ENCODE measurements around the gene IL21R.

Gene IL21R

DNA sequence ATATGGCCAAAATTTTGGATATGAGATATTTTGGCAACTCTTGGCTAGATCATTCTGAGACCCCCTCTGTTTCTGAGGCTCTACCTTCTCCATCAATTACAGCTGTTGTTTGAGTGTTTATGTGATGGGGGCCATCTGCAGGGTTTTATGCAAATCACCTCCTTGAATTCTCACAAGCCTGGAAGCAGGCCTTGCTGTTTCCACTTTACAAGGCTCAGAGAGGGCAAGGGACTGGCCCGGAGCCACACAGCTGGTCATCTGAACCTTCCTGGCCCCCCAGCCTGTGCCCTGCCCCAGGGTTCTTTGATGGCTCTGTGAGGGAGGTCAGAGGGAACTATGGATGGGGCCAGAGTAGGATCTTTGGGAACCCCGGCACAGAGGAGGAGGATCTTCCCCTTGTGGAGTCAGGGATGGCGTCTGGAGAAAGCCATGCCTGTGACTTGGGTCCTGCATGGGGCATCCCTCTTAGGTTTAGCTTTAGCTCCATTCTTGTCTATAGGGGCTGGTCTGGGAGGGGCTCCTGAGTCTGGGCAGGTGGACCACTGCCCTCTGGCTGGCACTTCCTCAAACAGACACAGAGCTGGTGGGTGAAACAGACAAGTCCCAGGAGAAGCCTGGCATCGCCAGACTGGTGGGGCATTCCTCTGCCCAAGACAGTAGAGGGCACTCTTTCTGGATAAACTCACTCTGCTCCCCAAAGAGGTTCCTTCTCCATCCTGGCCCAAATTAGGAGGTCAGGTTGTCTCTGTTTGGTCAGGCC is 26.2 kb downstream of the IL21R start:
- ATAC-seq: no peak
- TF ChIP-seq RARB (CRISPR knock-in tag; IDR thresholded peaks at IDR 0.05) (no peak), ARNTL (CRISPR knock-in tag; IDR thresholded peaks at IDR 0.05; ENCODE audit: borderline replicate concordance, low read depth) (no peak), ZFP30 (CRISPR knock-in tag; IDR thresholded peaks at IDR 0.05) (no peak), TCF4 (CRISPR knock-in tag; IDR thresholded peaks at IDR 0.05; ENCODE audit: borderline replicate concordance) (no peak), ZFP3 (CRISPR knock-in tag; IDR thresholded peaks at IDR 0.05) (no peak)

DNA sequence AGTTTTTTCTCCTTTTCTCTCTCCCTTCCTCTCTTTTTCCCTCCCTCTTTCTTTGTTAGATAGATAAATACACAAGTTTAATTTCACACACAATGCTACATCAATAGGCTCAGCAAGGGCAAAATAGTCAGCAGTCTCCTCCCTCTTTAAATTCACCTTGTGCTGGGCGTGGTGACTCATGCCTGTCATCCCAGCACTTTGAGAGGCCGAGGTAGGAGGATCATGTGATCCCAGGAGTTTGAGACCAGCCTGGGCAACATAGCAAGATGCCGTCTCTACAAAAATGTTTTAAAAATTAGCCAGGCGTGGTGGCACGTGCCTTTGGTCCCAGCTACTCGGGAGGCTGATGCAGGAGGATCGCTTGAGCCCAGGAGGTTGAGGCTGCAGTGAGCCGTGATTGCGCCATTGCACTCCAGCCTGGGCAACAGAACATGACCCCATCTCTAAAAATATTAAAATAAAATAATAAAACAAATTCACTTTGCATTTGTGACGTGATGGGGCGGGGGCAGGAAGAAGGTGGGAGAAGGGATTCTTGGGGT is 27.4 kb downstream of the IL21R start:
- ATAC-seq: no peak
- no peak for TF ChIP-seq SNAI2 (CRISPR knock-in tag; IDR thresholded peaks at IDR 0.05)
- TF ChIP-seq, protein P1, sequence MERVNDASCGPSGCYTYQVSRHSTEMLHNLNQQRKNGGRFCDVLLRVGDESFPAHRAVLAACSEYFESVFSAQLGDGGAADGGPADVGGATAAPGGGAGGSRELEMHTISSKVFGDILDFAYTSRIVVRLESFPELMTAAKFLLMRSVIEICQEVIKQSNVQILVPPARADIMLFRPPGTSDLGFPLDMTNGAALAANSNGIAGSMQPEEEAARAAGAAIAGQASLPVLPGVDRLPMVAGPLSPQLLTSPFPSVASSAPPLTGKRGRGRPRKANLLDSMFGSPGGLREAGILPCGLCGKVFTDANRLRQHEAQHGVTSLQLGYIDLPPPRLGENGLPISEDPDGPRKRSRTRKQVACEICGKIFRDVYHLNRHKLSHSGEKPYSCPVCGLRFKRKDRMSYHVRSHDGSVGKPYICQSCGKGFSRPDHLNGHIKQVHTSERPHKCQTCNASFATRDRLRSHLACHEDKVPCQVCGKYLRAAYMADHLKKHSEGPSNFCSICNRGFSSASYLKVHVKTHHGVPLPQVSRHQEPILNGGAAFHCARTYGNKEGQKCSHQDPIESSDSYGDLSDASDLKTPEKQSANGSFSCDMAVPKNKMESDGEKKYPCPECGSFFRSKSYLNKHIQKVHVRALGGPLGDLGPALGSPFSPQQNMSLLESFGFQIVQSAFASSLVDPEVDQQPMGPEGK (CRISPR knock-in tag; IDR thresholded peaks at IDR 0.05; ENCODE audit: borderline replicate concordance): no peak
- TF ChIP-seq, protein P2, sequence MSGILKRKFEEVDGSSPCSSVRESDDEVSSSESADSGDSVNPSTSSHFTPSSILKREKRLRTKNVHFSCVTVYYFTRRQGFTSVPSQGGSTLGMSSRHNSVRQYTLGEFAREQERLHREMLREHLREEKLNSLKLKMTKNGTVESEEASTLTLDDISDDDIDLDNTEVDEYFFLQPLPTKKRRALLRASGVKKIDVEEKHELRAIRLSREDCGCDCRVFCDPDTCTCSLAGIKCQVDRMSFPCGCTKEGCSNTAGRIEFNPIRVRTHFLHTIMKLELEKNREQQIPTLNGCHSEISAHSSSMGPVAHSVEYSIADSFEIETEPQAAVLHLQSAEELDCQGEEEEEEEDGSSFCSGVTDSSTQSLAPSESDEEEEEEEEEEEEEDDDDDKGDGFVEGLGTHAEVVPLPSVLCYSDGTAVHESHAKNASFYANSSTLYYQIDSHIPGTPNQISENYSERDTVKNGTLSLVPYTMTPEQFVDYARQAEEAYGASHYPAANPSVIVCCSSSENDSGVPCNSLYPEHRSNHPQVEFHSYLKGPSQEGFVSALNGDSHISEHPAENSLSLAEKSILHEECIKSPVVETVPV (CRISPR knock-in tag; IDR thresholded peaks at IDR 0.05): no peak
- TF ChIP-seq, protein P3, sequence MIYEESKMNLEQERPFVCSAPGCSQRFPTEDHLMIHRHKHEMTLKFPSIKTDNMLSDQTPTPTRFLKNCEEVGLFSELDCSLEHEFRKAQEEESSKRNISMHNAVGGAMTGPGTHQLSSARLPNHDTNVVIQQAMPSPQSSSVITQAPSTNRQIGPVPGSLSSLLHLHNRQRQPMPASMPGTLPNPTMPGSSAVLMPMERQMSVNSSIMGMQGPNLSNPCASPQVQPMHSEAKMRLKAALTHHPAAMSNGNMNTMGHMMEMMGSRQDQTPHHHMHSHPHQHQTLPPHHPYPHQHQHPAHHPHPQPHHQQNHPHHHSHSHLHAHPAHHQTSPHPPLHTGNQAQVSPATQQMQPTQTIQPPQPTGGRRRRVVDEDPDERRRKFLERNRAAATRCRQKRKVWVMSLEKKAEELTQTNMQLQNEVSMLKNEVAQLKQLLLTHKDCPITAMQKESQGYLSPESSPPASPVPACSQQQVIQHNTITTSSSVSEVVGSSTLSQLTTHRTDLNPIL (CRISPR knock-in tag; IDR thresholded peaks at IDR 0.05; ENCODE audit: low read depth): no peak
- no peak for TF ChIP-seq ISL1 (CRISPR knock-in tag; IDR thresholded peaks at IDR 0.05)
- no peak for TF ChIP-seq CSDC2 (CRISPR knock-in tag; IDR thresholded peaks at IDR 0.05)
- TF ChIP-seq BACH2 (CRISPR knock-in tag; IDR thresholded peaks at IDR 0.05; ENCODE audit: borderline replicate concordance): no peak
- TF ChIP-seq, protein P4, sequence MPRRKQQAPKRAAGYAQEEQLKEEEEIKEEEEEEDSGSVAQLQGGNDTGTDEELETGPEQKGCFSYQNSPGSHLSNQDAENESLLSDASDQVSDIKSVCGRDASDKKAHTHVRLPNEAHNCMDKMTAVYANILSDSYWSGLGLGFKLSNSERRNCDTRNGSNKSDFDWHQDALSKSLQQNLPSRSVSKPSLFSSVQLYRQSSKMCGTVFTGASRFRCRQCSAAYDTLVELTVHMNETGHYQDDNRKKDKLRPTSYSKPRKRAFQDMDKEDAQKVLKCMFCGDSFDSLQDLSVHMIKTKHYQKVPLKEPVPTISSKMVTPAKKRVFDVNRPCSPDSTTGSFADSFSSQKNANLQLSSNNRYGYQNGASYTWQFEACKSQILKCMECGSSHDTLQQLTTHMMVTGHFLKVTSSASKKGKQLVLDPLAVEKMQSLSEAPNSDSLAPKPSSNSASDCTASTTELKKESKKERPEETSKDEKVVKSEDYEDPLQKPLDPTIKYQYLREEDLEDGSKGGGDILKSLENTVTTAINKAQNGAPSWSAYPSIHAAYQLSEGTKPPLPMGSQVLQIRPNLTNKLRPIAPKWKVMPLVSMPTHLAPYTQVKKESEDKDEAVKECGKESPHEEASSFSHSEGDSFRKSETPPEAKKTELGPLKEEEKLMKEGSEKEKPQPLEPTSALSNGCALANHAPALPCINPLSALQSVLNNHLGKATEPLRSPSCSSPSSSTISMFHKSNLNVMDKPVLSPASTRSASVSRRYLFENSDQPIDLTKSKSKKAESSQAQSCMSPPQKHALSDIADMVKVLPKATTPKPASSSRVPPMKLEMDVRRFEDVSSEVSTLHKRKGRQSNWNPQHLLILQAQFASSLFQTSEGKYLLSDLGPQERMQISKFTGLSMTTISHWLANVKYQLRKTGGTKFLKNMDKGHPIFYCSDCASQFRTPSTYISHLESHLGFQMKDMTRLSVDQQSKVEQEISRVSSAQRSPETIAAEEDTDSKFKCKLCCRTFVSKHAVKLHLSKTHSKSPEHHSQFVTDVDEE (CRISPR knock-in tag; IDR thresholded peaks at IDR 0.05): no peak
- no peak for TF ChIP-seq GLIS3 (CRISPR knock-in tag; IDR thresholded peaks at IDR 0.05)
- TF ChIP-seq ARNTL (CRISPR knock-in tag; IDR thresholded peaks at IDR 0.05; ENCODE audit: borderline replicate concordance, low read depth): no peak
- no peak for TF ChIP-seq RARB (CRISPR knock-in tag; IDR thresholded peaks at IDR 0.05)
- TF ChIP-seq ESRRG (CRISPR knock-in tag; IDR thresholded peaks at IDR 0.05): no peak

DNA sequence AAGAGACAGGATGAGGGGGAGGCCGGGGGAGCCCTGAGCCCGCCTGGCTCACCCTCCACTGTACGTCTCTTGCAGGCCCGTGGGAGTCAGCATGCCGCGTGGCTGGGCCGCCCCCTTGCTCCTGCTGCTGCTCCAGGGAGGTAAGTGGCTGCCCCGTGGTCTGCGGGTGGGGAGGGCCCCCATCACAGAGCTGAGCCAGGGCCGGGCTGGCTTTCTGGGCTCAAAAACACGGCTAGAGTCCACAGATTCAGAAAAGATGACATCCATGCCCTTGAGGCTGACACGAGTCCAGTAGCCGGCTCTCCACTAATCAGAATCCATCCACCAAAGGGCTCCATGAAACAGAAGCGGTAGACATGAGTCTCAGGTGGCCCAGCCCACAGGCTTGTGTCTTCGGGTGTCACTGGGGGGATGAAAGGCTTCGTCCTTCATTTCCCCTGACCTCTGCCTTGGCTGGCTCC is 28.0 kb downstream of the IL21R start:
- no peak for ATAC-seq
- TF ChIP-seq ESRRG (CRISPR knock-in tag; IDR thresholded peaks at IDR 0.05) (no peak), PPARA (CRISPR knock-in tag; IDR thresholded peaks at IDR 0.05; ENCODE audit: borderline replicate concordance) (no peak), TOX (CRISPR knock-in tag; IDR thresholded peaks at IDR 0.05; ENCODE audit: borderline replicate concordance) (no peak), ZFP3 (CRISPR knock-in tag; IDR thresholded peaks at IDR 0.05) (no peak), ARNTL (CRISPR knock-in tag; IDR thresholded peaks at IDR 0.05; ENCODE audit: borderline replicate concordance, low read depth) (no peak), ZNF565 (CRISPR knock-in tag; conservative IDR thresholded peaks at IDR 0.05; ENCODE audit: low read depth) (no peak), ZNF8 (CRISPR knock-in tag; IDR thresholded peaks at IDR 0.05) (no peak)

DNA sequence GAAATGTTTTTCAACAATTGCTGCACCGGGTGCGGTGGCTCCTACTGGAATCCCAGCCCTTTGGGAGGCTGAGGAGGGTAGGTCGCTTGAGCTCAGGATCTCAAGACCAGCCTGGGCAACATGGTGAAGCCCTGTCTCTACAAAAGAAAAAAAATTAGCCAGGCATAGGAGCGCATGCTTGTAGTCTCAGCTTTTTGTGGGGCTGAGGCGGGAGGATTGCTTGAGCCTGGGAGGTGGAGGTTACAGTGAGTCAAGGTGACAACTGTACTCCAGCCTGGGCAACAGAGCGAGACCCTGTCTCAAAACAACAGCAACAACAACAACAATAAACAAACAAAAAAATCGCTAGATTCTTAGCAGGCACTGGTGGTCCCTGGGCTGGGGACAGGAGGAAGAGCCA is 28.5 kb downstream of the IL21R start:
- ATAC-seq: no peak
- TF ChIP-seq ESRRG (CRISPR knock-in tag; IDR thresholded peaks at IDR 0.05) (no peak), ISL1 (CRISPR knock-in tag; IDR thresholded peaks at IDR 0.05) (no peak), ZNF8 (CRISPR knock-in tag; IDR thresholded peaks at IDR 0.05) (no peak), CSDC2 (CRISPR knock-in tag; IDR thresholded peaks at IDR 0.05) (no peak), OSR1 (CRISPR knock-in tag; IDR thresholded peaks at IDR 0.05) (no peak), PPARA (CRISPR knock-in tag; IDR thresholded peaks at IDR 0.05; ENCODE audit: borderline replicate concordance) (no peak), ZFP3 (CRISPR knock-in tag; IDR thresholded peaks at IDR 0.05) (no peak), ZNF565 (CRISPR knock-in tag; conservative IDR thresholded peaks at IDR 0.05; ENCODE audit: low read depth) (no peak)
- TF ChIP-seq, protein P5, sequence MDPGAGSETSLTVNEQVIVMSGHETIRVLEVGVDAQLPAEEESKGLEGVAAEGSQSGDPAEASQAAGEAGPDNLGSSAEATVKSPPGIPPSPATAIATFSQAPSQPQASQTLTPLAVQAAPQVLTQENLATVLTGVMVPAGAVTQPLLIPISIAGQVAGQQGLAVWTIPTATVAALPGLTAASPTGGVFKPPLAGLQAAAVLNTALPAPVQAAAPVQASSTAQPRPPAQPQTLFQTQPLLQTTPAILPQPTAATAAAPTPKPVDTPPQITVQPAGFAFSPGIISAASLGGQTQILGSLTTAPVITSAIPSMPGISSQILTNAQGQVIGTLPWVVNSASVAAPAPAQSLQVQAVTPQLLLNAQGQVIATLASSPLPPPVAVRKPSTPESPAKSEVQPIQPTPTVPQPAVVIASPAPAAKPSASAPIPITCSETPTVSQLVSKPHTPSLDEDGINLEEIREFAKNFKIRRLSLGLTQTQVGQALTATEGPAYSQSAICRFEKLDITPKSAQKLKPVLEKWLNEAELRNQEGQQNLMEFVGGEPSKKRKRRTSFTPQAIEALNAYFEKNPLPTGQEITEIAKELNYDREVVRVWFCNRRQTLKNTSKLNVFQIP (CRISPR knock-in tag; IDR thresholded peaks at IDR 0.05; ENCODE audit: borderline replicate concordance, low read depth): no peak
- TF ChIP-seq, protein P3 (CRISPR knock-in tag; IDR thresholded peaks at IDR 0.05; ENCODE audit: low read depth): no peak
- TF ChIP-seq, protein P2 (CRISPR knock-in tag; IDR thresholded peaks at IDR 0.05): no peak
